Testis (tissue), 2 donors: ENCODE results near the gene LRP1B.

Experiments
- CTCF ChIP-seq, 3 experiments: fragments of 450-650 bp in 2 of 3; fragments of 200-600 bp in 1 of 3; sonication (generic) in 1 of 3; IDR thresholded peaks; one replicate each; pipeline ENCODE4 v1.5.1; 2016 to 2019; ENCODE audit warnings: antibody characterized with exemption in 3 of 3, mild to moderate bottlenecking in 2 of 3, moderate library complexity in 1 of 3
- POLR2A ChIP-seq: fragments of 450-650 bp; IDR thresholded peaks from one replicate; pipeline ENCODE4 v1.6.1; 2017; ENCODE audit warnings: antibody characterized with exemption, mild to moderate bottlenecking, moderate library complexity

- TF ChIP-seq CTCF (IDR thresholded peaks at IDR 0.05), result no peak
- TF ChIP-seq POLR2A, result no peak
Measured at GRCh38 chr2:141555876-141556470, 574.8 kb downstream of the LRP1B start.
